ENCODE results near the gene STMN3. TPM values are rescaled to one million over a fixed set of nuclear protein-coding genes. Genes with fewer than 3 reads are reported as not detected.

Gene STMN3
- total RNA-seq, 4 donors from 2014 or later: 2.4 to 6.4 (median 4.7) TPM

- no peak for TF ChIP-seq CTCF (IDR thresholded peaks at IDR 0.05; ENCODE audit: low read depth)
Observed at GRCh38 chr20:63610581-63611435, 42.4 kb downstream of the STMN3 start.

GRCh38 chr20:63606686-63607085 lies 46.5 kb downstream of the STMN3 start:
- TF ChIP-seq CTCF (IDR thresholded peaks at IDR 0.05; ENCODE audit: low read depth): no peak

- no peak for TF ChIP-seq CTCF (IDR thresholded peaks at IDR 0.05; ENCODE audit: low read depth)
Observed at GRCh38 chr20:63602321-63602720, 50.9 kb downstream of the STMN3 start.

GRCh38 chr20:63599396-63600050 lies 53.7 kb downstream of the STMN3 start:
- TF ChIP-seq CTCF (IDR thresholded peaks at IDR 0.05; ENCODE audit: low read depth): no peak

- no peak for TF ChIP-seq CTCF (IDR thresholded peaks at IDR 0.05; ENCODE audit: low read depth)
Observed at GRCh38 chr20:63598479-63599395, 54.5 kb downstream of the STMN3 start.

GRCh38 chr20:63597651-63598478 lies 55.4 kb downstream of the STMN3 start:
- TF ChIP-seq CTCF (IDR thresholded peaks at IDR 0.05; ENCODE audit: low read depth): no peak
